Astrocyte of the spinal cord (primary cell): Measurements from ENCODE around the gene CFAP46.
"Not testable (repeated sequence)": the region's sequence is repeated elsewhere in the genome, so short reads cannot be mapped to it uniquely, and the experiment has no call there.

ENCODE experiments used
- DNase-seq: peaks from one replicate; pipeline ENCODE4 v3.0.0; 2011; ENCODE audit warnings: low read depth, low spot score
- H3K4me3 ChIP-seq: 2 replicates; pipeline ENCODE4 v1.5.1; 2011; ENCODE audit warnings: low read depth, mild to moderate bottlenecking, low read length, moderate library complexity
- CTCF ChIP-seq: IDR thresholded peaks from 2 replicates; pipeline ENCODE4 v1.5.1; 2012; ENCODE audit warnings: low read depth, mild to moderate bottlenecking, low read length, inconsistent platforms
- in situ Hi-C: cut with HindIII; loops from 2 replicates; pipeline ENCODE4 v1.10.0; 2017; ENCODE audit warnings: low sequenced_read_pairs

Gene CFAP46

GRCh38 chr10:132844069-132844809 lies 98.1 kb downstream of the CFAP46 start:
- H3K4me3 ChIP-seq, result no peak overlapping the region
- TF ChIP-seq CTCF, result no peak
- DNase-seq, result no peak
- in situ Hi-C loops, result no loop called here

GRCh38 chr10:132843276-132843675 lies 99.1 kb downstream of the CFAP46 start:
- H3K4me3 ChIP-seq, DNase-seq, in situ Hi-C loops: not testable (repeated sequence)

- TF ChIP-seq CTCF, result no peak
- no peak for DNase-seq
- in situ Hi-C loops, result no loop called here
- no peak overlapping the region for H3K4me3 ChIP-seq
Measured at GRCh38 chr10:132842397-132842796, 100.0 kb downstream of the CFAP46 start.

GRCh38 chr10:132841615-132841975 lies 100.8 kb downstream of the CFAP46 start:
- no peak for DNase-seq
- no peak for TF ChIP-seq CTCF
- in situ Hi-C loops, result no loop called here
- no peak overlapping the region for H3K4me3 ChIP-seq

GRCh38 chr10:132840698-132841614 lies 101.4 kb downstream of the CFAP46 start:
- no peak for TF ChIP-seq CTCF
- DNase-seq, result no peak
- H3K4me3 ChIP-seq, result no peak overlapping the region
- in situ Hi-C loops, result no loop called here

GRCh38 chr10:132839061-132839460 lies 103.3 kb downstream of the CFAP46 start:
- no peak for DNase-seq
- no peak overlapping the region for H3K4me3 ChIP-seq
- in situ Hi-C loops, result no loop called here
- TF ChIP-seq CTCF, result no peak
